AG09309 (cell line): ENCODE measurements around the gene DSG3.

ENCODE experiments used
- DNase-seq: peaks from one replicate; pipeline ENCODE4 v3.0.0-alpha.2; 2010; ENCODE audit warnings: low read depth
- H3K4me3 ChIP-seq: 2 replicates; pipeline ENCODE4 v1.5.1; 2011; ENCODE audit warnings: mild to moderate bottlenecking, low read depth, low read length, moderate library complexity; ENCODE audit not compliant: control insufficient read depth
- CTCF ChIP-seq: IDR thresholded peaks from 2 replicates; pipeline ENCODE4 v1.5.1; 2011; ENCODE audit warnings: mild to moderate bottlenecking, low read depth, low read length, inconsistent platforms; ENCODE audit not compliant: insufficient read depth, control insufficient read depth; ENCODE audit errors: missing control alignments

The DSG3 gene

GRCh38 chr18:31508781-31509180, 61.2 kb downstream of the DSG3 start:
- DNase-seq: no peak
- no peak for TF ChIP-seq CTCF
- H3K4me3 ChIP-seq: no peak overlapping the region

- DNase-seq: no peak
- TF ChIP-seq CTCF: no peak
- no peak overlapping the region for H3K4me3 ChIP-seq
Measured at GRCh38 chr18:31509571-31509970, 62.0 kb downstream of the DSG3 start.

- H3K4me3 ChIP-seq: no peak overlapping the region
- no peak for TF ChIP-seq CTCF
- no peak for DNase-seq
Measured at GRCh38 chr18:31510319-31510718, 62.8 kb downstream of the DSG3 start.

- H3K4me3 ChIP-seq: no peak overlapping the region
- DNase-seq: no peak
- TF ChIP-seq CTCF: no peak
Measured at GRCh38 chr18:31511098-31511497, 63.6 kb downstream of the DSG3 start.

GRCh38 chr18:31512203-31512764, 64.7 kb downstream of the DSG3 start:
- no peak overlapping the region for H3K4me3 ChIP-seq
- no peak for DNase-seq
- no peak for TF ChIP-seq CTCF

- DNase-seq: no peak
- H3K4me3 ChIP-seq: no peak overlapping the region
- TF ChIP-seq CTCF: no peak
Measured at GRCh38 chr18:31513189-31513935, 65.8 kb downstream of the DSG3 start.
